ENCODE results near the gene RNF222. TPM values are rescaled to one million over a fixed set of nuclear protein-coding genes. Genes with fewer than 3 reads are reported as not detected.

The RNF222 gene
- polyA plus RNA-seq, 1 experiment, result not detected

DNA sequence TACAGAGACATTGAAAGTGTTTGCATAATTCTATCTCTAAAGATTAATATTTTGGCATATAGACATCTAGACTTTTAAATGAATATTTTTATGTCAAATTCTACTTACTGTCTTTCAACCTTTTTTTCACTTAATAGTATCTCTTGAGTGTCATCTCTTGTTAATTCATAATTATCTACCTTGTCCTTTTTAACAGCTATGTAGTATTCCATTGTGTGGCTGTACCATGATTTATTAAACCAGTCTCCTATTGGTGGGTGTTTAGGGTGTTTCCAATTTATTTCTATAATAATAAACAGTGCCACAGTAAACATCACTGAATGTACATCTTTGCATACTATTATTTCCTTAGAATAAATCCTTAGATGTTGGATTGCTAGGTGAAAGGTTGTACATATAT, 16.3 kb upstream of the RNF222 start:
- H3K36me3 ChIP-seq (ENCODE audit: control insufficient read depth, insufficient read depth, low read length), result no peaks in the 10 kb centered on the region
- ChIA-PET CTCF (interaction anchor here (4.4 kb wide), 1 partner anchor 333 kb away, joined by 40 read pairs; no protein-coding TSS in a partner anchor), POLR2A (no interaction called here)
- no peak for DNase-seq (ENCODE audit: low read depth)
- TF ChIP-seq, protein P1, sequence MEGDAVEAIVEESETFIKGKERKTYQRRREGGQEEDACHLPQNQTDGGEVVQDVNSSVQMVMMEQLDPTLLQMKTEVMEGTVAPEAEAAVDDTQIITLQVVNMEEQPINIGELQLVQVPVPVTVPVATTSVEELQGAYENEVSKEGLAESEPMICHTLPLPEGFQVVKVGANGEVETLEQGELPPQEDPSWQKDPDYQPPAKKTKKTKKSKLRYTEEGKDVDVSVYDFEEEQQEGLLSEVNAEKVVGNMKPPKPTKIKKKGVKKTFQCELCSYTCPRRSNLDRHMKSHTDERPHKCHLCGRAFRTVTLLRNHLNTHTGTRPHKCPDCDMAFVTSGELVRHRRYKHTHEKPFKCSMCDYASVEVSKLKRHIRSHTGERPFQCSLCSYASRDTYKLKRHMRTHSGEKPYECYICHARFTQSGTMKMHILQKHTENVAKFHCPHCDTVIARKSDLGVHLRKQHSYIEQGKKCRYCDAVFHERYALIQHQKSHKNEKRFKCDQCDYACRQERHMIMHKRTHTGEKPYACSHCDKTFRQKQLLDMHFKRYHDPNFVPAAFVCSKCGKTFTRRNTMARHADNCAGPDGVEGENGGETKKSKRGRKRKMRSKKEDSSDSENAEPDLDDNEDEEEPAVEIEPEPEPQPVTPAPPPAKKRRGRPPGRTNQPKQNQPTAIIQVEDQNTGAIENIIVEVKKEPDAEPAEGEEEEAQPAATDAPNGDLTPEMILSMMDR (IDR thresholded peaks at IDR 0.05; ENCODE audit: insufficient read depth, low read depth, low read length), result no peak
- H3K27me3 ChIP-seq (ENCODE audit: control insufficient read depth, insufficient read depth, low read length), result peaks cover 5% of the 10 kb centered on the region
- H3K4me3 ChIP-seq (ENCODE audit: low read depth, low read length), result no peak overlapping the region

DNA sequence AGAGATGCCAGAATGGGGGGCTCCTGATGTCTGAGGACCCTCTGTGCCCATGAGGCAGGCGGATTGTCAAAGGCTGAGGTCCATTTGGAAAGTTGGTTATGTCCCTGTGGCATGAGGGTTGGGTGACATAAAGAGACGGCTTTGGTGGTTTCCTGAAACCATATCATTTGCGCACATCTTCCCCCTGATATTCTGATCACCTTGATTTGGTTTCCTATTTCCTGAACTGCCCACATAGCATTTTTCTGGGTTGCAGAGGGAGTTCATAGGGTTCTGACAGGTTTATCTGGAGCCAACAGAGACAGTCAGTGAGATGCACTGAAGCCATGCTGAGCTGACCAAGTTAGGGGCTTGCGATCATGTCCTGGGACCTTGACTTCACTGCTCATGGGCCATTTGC, 15.7 kb upstream of the RNF222 start:
- H3K27me3 ChIP-seq (ENCODE audit: control insufficient read depth, insufficient read depth, low read length), result peaks cover 5% of the 10 kb centered on the region
- POLR2A ChIA-PET, result no interaction called here

DNA sequence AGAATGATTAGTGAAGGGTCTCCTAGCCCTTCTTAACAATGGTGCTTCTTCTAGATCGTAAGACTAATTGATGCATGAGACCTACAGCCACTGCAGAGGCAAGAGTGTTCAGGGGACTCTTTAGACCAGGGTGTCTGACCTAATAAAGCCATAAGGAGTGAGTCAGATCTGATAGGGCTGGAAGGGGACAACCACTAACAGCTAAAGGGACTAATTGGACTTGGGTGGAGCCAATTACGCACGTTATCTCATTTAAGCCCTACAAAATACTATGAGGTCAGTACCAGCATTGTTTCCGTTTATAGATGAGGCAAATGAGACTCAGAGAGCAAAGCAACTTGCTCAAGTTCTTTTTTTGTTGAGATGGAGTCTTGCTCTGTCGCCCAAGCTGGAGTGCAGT, 14.5 kb upstream of the RNF222 start:
- DNase-seq (ENCODE audit: low read depth), result no peak
- ChIA-PET CTCF (interaction anchor here (0.7 to 4.4 kb wide), 8 partner anchors 8 to 374 kb away, joined by 3 to 40 read pairs (median 3); partner anchors contain the start of gene RANGRF), POLR2A (no interaction called here)
- H3K27me3 ChIP-seq (ENCODE audit: control insufficient read depth, insufficient read depth, low read length), result peaks cover 1% of the 10 kb centered on the region; the same call in 1 of the 2 replicates
- TF ChIP-seq, protein P1 (IDR thresholded peaks at IDR 0.05; ENCODE audit: insufficient read depth, low read depth, low read length), result no peak
- no peaks in the 10 kb centered on the region for H3K36me3 ChIP-seq (ENCODE audit: control insufficient read depth, insufficient read depth, low read length)
- no peak overlapping the region for H3K4me3 ChIP-seq (ENCODE audit: low read depth, low read length)

More for the DNA sequence above, 15.7 kb upstream of the RNF222 start:
- no peak overlapping the region for H3K4me3 ChIP-seq (ENCODE audit: low read depth, low read length)
- CTCF ChIA-PET, result interaction anchor here (4.0 to 4.4 kb wide), 2 partner anchors 334 to 373 kb away, joined by 26 to 40 read pairs; no protein-coding TSS in a partner anchor
- DNase-seq (ENCODE audit: low read depth), result no peak
- H3K36me3 ChIP-seq (ENCODE audit: control insufficient read depth, insufficient read depth, low read length), result no peaks in the 10 kb centered on the region
- TF ChIP-seq, protein P1 (IDR thresholded peaks at IDR 0.05; ENCODE audit: insufficient read depth, low read depth, low read length), result no peak

- CTCF ChIA-PET, result interaction anchor here (0.6 to 4.4 kb wide), 15 partner anchors 10 to 484 kb away, joined by 3 to 40 read pairs (median 5); partner anchors contain the start of gene NDEL1
- TF ChIP-seq, protein P1 (IDR thresholded peaks at IDR 0.05; ENCODE audit: insufficient read depth, low read depth, low read length), result no peak
- no peak for DNase-seq (ENCODE audit: low read depth)
Measured at GRCh38 chr17:8410883-8411238, 13.2 kb upstream of the RNF222 start.

GRCh38 chr17:8409966-8410882, 12.6 kb upstream of the RNF222 start:
- DNase-seq (ENCODE audit: low read depth), result no peak
- CTCF ChIA-PET, result interaction anchor here (0.6 to 4.4 kb wide), 28 partner anchors 9 to 1290 kb away, joined by 3 to 40 read pairs (median 3); partner anchors contain the start of gene NDEL1
- POLR2A ChIA-PET, result no interaction called here
- peaks cover 1% of the 10 kb centered on the region; the same call in 1 of the 2 replicates for H3K27me3 ChIP-seq (ENCODE audit: control insufficient read depth, insufficient read depth, low read length)
- H3K4me3 ChIP-seq (ENCODE audit: low read depth, low read length), result no peak overlapping the region
- TF ChIP-seq, protein P1 (IDR thresholded peaks at IDR 0.05; ENCODE audit: insufficient read depth, low read depth, low read length), result peak; percentile 89
- H3K36me3 ChIP-seq (ENCODE audit: control insufficient read depth, insufficient read depth, low read length), result no peaks in the 10 kb centered on the region

More at GRCh38 chr17:8410883-8411238, 13.2 kb upstream of the RNF222 start:
- peaks cover 1% of the 10 kb centered on the region; the same call in 1 of the 2 replicates for H3K27me3 ChIP-seq (ENCODE audit: control insufficient read depth, insufficient read depth, low read length)
- H3K36me3 ChIP-seq (ENCODE audit: control insufficient read depth, insufficient read depth, low read length), result no peaks in the 10 kb centered on the region
- no peak overlapping the region for H3K4me3 ChIP-seq (ENCODE audit: low read depth, low read length)
- POLR2A ChIA-PET, result no interaction called here

All from BJ (cell line).